IMR-90 (cell line): ENCODE results near the gene MLEC. TPM values are rescaled to one million over a fixed set of nuclear protein-coding genes. Genes with fewer than 3 reads are reported as not detected.

ENCODE experiments used
- ATAC-seq: fragments of 200-7000 bp; cut with Tn5 transposase; 2 replicates; pipeline ENCODE4 v1.9.1; 2020; ENCODE audit warnings: low read depth, mild to moderate bottlenecking, moderate library complexity
- BruUV-seq: library from RNA; stranded (reverse); fragments of 400-500 nt; replicated peaks from 2 replicates; lab custom pipeline; 2021; lab: Mats Ljungman, UMichigan
- CTCF ChIA-PET: fragments of 300-600 bp; formaldehyde crosslinking; extraction: SDS; loops from one replicate; lab custom pipeline; 2021; ENCODE audit warnings: antibody characterized with exemption; lab: Yijun Ruan, JAX
- POLR2A ChIA-PET: fragments of 300-600 bp; sonication (Branson Sonifier 250); formaldehyde crosslinking; loops from one replicate; lab custom pipeline; 2022; ENCODE audit warnings: antibody characterized with exemption; ENCODE audit not compliant: unreplicated experiment; lab: Charles Lee
- DNase-seq: peaks from one replicate; pipeline ENCODE4 v3.0.0; 2013
- H2AFZ ChIP-seq: replicated peaks from 2 replicates; pipeline ENCODE3; 2013; ENCODE audit warnings: low read length, mild to moderate bottlenecking; ENCODE audit not compliant: poor library complexity
- H2AK5ac ChIP-seq: 2 replicates; pipeline ENCODE4 v1.6.1; 2013; ENCODE audit warnings: low read depth, low read length, inconsistent platforms
- H2AK9ac ChIP-seq: replicated peaks from 2 replicates; pipeline ENCODE3; 2013; ENCODE audit warnings: mild to moderate bottlenecking, low read depth, low read length, moderate library complexity; ENCODE audit not compliant: poor library complexity
- H2BK120ac ChIP-seq: 2 replicates; pipeline ENCODE4 v1.6.1; 2013; ENCODE audit warnings: low read depth, low read length, inconsistent platforms
- H2BK15ac ChIP-seq: 3 replicates; pipeline ENCODE4 v1.6.1; 2013; ENCODE audit warnings: low read depth, low read length, inconsistent platforms
- H2BK20ac ChIP-seq: 2 replicates; pipeline ENCODE4 v1.6.1; 2013; ENCODE audit warnings: low read depth, mild to moderate bottlenecking, inconsistent platforms, low read length, moderate library complexity
- H2BK5ac ChIP-seq: 2 replicates; pipeline ENCODE4 v1.6.1; 2013; ENCODE audit warnings: mild to moderate bottlenecking, low read depth, low read length, inconsistent platforms; ENCODE audit not compliant: poor library complexity, severe bottlenecking
- H3K14ac ChIP-seq: replicated peaks from 2 replicates; pipeline ENCODE4 v1.6.1; 2013; ENCODE audit warnings: low read depth, low read length, inconsistent platforms
- H3K18ac ChIP-seq: 2 replicates; pipeline ENCODE4 v1.6.1; 2013; ENCODE audit warnings: low read depth, low read length, control low read depth
- H3K23ac ChIP-seq: 2 replicates; pipeline ENCODE4 v1.6.1; 2013; ENCODE audit warnings: low read depth, low read length, inconsistent platforms
- H3K27ac ChIP-seq: 2 replicates; pipeline ENCODE4 v1.5.1; 2013; ENCODE audit warnings: mild to moderate bottlenecking, control low read depth, low read length; ENCODE audit not compliant: insufficient read depth
- H3K27me3 ChIP-seq: 2 replicates; pipeline ENCODE4 v1.6.1; 2013; ENCODE audit warnings: low read length; ENCODE audit not compliant: control insufficient read depth, insufficient read depth
- H3K36me3 ChIP-seq: 2 replicates; pipeline ENCODE4 v1.6.1; 2013; ENCODE audit warnings: low read length, mixed read lengths; ENCODE audit not compliant: control insufficient read depth, insufficient read depth
- H3K4ac ChIP-seq: 2 replicates; pipeline ENCODE4 v1.6.1; 2013; ENCODE audit warnings: low read depth, low read length, inconsistent platforms
- H3K4me1 ChIP-seq: 2 replicates; pipeline ENCODE4 v1.6.1; 2013; ENCODE audit warnings: low read length, mixed read lengths; ENCODE audit not compliant: control insufficient read depth, insufficient read depth
- H3K4me2 ChIP-seq: 2 replicates; pipeline ENCODE4 v1.6.1; 2013; ENCODE audit warnings: low read depth, mild to moderate bottlenecking, control low read depth, low read length, moderate library complexity
- H3K4me3 ChIP-seq: 2 replicates; pipeline ENCODE4 v1.5.1; 2013; ENCODE audit warnings: low read depth, mild to moderate bottlenecking, control low read depth, low read length, moderate library complexity; ENCODE audit not compliant: insufficient read depth
- H3K56ac ChIP-seq: 2 replicates; pipeline ENCODE4 v1.6.1; 2013; ENCODE audit warnings: low read length, inconsistent platforms; ENCODE audit not compliant: insufficient read depth; ENCODE audit errors: extremely low read depth
- H3K79me1 ChIP-seq, 2 experiments: 2 replicates each; pipeline ENCODE4 v1.6.1; 2013; ENCODE audit warnings: low read length in 2 of 2, inconsistent platforms in 1 of 2, low read depth in 1 of 2
- H3K9ac ChIP-seq: 2 replicates; pipeline ENCODE4 v1.6.1; 2013; ENCODE audit warnings: low read depth, low read length, control low read depth
- H3K9me1 ChIP-seq: 2 replicates; pipeline ENCODE4 v1.6.1; 2013; ENCODE audit warnings: low read length, inconsistent platforms; ENCODE audit not compliant: insufficient read depth
- H3K9me3 ChIP-seq: 2 replicates; pipeline ENCODE4 v1.6.1; 2013; ENCODE audit warnings: low read length; ENCODE audit not compliant: control insufficient read depth, insufficient read depth
- H4K20me1 ChIP-seq: 2 replicates; pipeline ENCODE4 v1.6.1; 2013; ENCODE audit warnings: low read length, inconsistent platforms; ENCODE audit not compliant: insufficient read depth
- H4K5ac ChIP-seq: 2 replicates; pipeline ENCODE4 v1.6.1; 2013; ENCODE audit warnings: mild to moderate bottlenecking, low read depth, low read length, control low read depth
- H4K8ac ChIP-seq, 2 experiments: 2 replicates each; pipeline ENCODE4 v1.6.1; 2013; ENCODE audit warnings: low read depth in 2 of 2, low read length in 2 of 2, control low read depth in 1 of 2, inconsistent platforms in 1 of 2
- H4K91ac ChIP-seq: 2 replicates; pipeline ENCODE4 v1.6.1; 2013; ENCODE audit warnings: low read depth, low read length, inconsistent platforms; ENCODE audit not compliant: insufficient read depth
- CEBPB ChIP-seq: IDR thresholded peaks from 2 replicates; pipeline ENCODE4 v1.6.1; 2012; ENCODE audit warnings: low read depth, low read length, improper control_type of control experiment
- RAD21 ChIP-seq: IDR thresholded peaks from 2 replicates; pipeline ENCODE4 v1.6.1; 2012; ENCODE audit warnings: low read length, improper control_type of control experiment
- WGBS, 2 experiments: methylation state at CpG; one replicate each; pipeline versions ENCODE4 v1.1.5 to v1.1.7; 2013; ENCODE audit warnings: missing lambda C conversion rate in 2 of 2; ENCODE audit not compliant: insufficient read length in 1 of 2; ENCODE audit errors: extremely low coverage in 2 of 2; 5-methylcytosine and 5-hydroxymethylcytosine counted together
- dilution Hi-C: fragments of 300-500 bp; cut with HindIII; formaldehyde crosslinking; loops from one replicate; pipeline ENCODE4 v1.14.3; 2018; ENCODE audit warnings: low sequenced_read_pairs; ENCODE audit not compliant: unreplicated experiment
- in situ Hi-C: fragments of 300-500 bp; cut with MboI; formaldehyde crosslinking; loops from 3 replicates; pipeline ENCODE4 v1.14.3; 2019; ENCODE audit warnings: low sequenced_read_pairs, inconsistent platforms, mixed read lengths
- intact Hi-C: fragments of 100-400 bp; cut with micrococcal nuclease; formaldehyde crosslinking; loops from 2 replicates; pipeline ENCODE4 v1.10.0; 2022
- polyA plus RNA-seq, 3 experiments: library from polyadenylated mRNA; depleted of rRNA; stranded (reverse); fragments of >200 nt; gene quantifications; 2 replicates each; pipeline ENCODE4 v1.2.3, GENCODE V29; 2012; ENCODE audit warnings: low replicate concordance in 1 of 3
- total RNA-seq: library from RNA; depleted of rRNA; stranded (reverse); fragments of >200 nt; gene quantifications from 2 replicates; pipeline ENCODE4 v1.2.3, GENCODE V29; 2012

The MLEC gene
- total and polyA plus RNA-seq, 2 of the 4 experiments (the other 2 are of a cell fraction), result 44.1 to 137 TPM

GRCh38 chr12:120710805-120711296 is 23.9 kb downstream of the MLEC start:
- BruUV-seq, result no TSS peak
- H4K8ac ChIP-seq, result peak overlapping the region in 1 of 2 experiments; percentile 26; a peak in 1 of 4 replicates
- H2BK120ac ChIP-seq, result no peak overlapping the region
- no peak overlapping the region for H4K5ac ChIP-seq
- no peak overlapping the region for H3K18ac ChIP-seq
- no peak overlapping the region for H4K91ac ChIP-seq
- H3K4me3 ChIP-seq, result peak overlapping the region; percentile 93
- H2AFZ ChIP-seq, result peak overlapping the region; percentile 99
- H3K79me1 ChIP-seq, result peaks cover 20 to 34% of the 10 kb centered on the region in 2 experiments
- H3K27ac ChIP-seq, result peak overlapping the region; percentile 83
- H2BK20ac ChIP-seq, result no peak overlapping the region
- ATAC-seq, result peak; percentile 47
- peaks cover 8% of the 10 kb centered on the region for H3K9me1 ChIP-seq
- ChIA-PET POLR2A (interaction anchor here (0.6 kb wide), 1 partner anchor 52 kb away, joined by 11 read pairs; no protein-coding TSS in a partner anchor), CTCF (interaction anchor here (1.4 to 2.4 kb wide), 2 partner anchors 61 to 64 kb away, joined by 4 to 10 read pairs; no protein-coding TSS in a partner anchor)
- intact Hi-C loops (loop anchor here (1.0 to 5.0 kb wide), 4 partner anchors 22 to 384 kb away; partner anchors contain the start of gene PLA2G1B), dilution Hi-C loops (no loop called here), in situ Hi-C loops (loop anchor here (5.0 kb wide), 1 partner anchor 129 kb away; the partner anchor contains the start of gene POP5)
- H3K9me3 ChIP-seq, result no peaks in the 10 kb centered on the region
- peak overlapping the region; percentile 77 for H3K14ac ChIP-seq
- peak overlapping the region; percentile 76 for H3K9ac ChIP-seq
- no peaks in the 10 kb centered on the region for H3K27me3 ChIP-seq
- H3K4ac ChIP-seq, result peak overlapping the region; percentile 51
- TF ChIP-seq CEBPB, result no peak
- no peak for TF ChIP-seq RAD21
- peak overlapping the region; percentile 57 for H3K56ac ChIP-seq
- 0% methylated on average over 10 of the region's 31 CpGs; no CpG with 5 or more reads in 1 of the 2 experiments for WGBS, 2 experiments
- peak overlapping the region; percentile 59; the same call in 1 of the 2 replicates for H2AK5ac ChIP-seq
- H2BK5ac ChIP-seq, result peak overlapping the region; percentile 79
- peak overlapping the region; percentile 96 for H2AK9ac ChIP-seq
- H2BK15ac ChIP-seq, result no peak overlapping the region
- H3K4me2 ChIP-seq, result peak overlapping the region; percentile 88
- peaks cover 11% of the 10 kb centered on the region for H3K36me3 ChIP-seq
- H3K4me1 ChIP-seq, result peaks cover 3% of the 10 kb centered on the region
- DNase-seq, result no peak
- peaks cover 5% of the 10 kb centered on the region; the same call in 1 of the 2 replicates for H4K20me1 ChIP-seq
- peak overlapping the region; percentile 99 for H3K23ac ChIP-seq
